Measurements from ENCODE around the gene ATXN7L1.

DNA sequence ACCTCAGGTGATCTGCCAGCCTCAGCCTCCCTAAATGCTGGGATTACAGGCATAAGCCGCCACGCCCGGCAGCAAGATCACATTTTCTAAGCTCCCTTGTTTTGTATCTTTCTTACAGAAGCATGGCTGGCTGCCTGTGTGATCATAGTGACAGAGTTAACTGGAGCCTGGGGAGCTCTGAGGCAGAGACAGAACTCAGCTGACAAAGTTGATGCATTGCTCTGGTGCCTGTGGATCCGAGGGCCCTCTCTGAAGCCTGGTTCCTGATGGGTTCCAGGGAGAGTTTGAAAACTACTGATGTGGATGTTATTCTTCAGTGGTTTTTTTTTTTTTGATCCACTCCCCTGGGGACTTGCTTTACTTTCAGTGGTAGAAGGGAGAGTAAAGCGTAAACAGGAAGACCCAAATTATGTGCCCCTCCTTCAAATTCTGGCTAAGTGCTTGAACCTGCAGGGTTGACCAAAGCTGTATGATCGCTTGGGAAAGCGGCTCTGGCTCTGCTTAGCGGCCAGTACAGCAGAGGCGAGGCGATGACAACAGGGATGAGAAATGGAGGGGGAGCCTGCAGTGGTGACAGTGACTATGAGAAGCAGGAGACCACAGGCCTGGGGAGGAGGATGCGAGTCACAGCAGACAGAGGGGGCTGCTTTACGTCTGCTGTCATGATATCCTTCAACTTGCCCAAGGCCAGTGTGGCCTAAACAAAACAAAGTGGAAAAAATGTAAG is 288.3 kb downstream of the ATXN7L1 start:
- TF ChIP-seq, protein P1, sequence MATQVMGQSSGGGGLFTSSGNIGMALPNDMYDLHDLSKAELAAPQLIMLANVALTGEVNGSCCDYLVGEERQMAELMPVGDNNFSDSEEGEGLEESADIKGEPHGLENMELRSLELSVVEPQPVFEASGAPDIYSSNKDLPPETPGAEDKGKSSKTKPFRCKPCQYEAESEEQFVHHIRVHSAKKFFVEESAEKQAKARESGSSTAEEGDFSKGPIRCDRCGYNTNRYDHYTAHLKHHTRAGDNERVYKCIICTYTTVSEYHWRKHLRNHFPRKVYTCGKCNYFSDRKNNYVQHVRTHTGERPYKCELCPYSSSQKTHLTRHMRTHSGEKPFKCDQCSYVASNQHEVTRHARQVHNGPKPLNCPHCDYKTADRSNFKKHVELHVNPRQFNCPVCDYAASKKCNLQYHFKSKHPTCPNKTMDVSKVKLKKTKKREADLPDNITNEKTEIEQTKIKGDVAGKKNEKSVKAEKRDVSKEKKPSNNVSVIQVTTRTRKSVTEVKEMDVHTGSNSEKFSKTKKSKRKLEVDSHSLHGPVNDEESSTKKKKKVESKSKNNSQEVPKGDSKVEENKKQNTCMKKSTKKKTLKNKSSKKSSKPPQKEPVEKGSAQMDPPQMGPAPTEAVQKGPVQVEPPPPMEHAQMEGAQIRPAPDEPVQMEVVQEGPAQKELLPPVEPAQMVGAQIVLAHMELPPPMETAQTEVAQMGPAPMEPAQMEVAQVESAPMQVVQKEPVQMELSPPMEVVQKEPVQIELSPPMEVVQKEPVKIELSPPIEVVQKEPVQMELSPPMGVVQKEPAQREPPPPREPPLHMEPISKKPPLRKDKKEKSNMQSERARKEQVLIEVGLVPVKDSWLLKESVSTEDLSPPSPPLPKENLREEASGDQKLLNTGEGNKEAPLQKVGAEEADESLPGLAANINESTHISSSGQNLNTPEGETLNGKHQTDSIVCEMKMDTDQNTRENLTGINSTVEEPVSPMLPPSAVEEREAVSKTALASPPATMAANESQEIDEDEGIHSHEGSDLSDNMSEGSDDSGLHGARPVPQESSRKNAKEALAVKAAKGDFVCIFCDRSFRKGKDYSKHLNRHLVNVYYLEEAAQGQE (IDR thresholded peaks at IDR 0.05; ENCODE audit: low read depth): no peak
- no peak for TF ChIP-seq RAD21 (IDR thresholded peaks at IDR 0.05; ENCODE audit: low read depth)
- no peak for TF ChIP-seq CEBPB (IDR thresholded peaks at IDR 0.05)
- no peak for TF ChIP-seq EP300 (IDR thresholded peaks at IDR 0.05; ENCODE audit: borderline replicate concordance)
- no peak for TF ChIP-seq TAF1 (IDR thresholded peaks at IDR 0.05; ENCODE audit: low read depth)
- no peak for TF ChIP-seq CREB1 (IDR thresholded peaks at IDR 0.05; ENCODE audit: low read depth)
- TF ChIP-seq TCF12 (IDR thresholded peaks at IDR 0.05; ENCODE audit: low read depth): no peak

Data from Ishikawa (cell line).